Fibroblast of skin of right biceps (primary cell): ENCODE data around the gene ZBTB37.
"Not testable (repeated sequence)": the region's sequence is repeated elsewhere in the genome, so short reads cannot be mapped to it uniquely, and the experiment has no call there.

Source experiments
- DNase-seq: peaks from one replicate; pipeline ENCODE4 v3.0.0-alpha.2; 2013

ZBTB37 gene, protein sequence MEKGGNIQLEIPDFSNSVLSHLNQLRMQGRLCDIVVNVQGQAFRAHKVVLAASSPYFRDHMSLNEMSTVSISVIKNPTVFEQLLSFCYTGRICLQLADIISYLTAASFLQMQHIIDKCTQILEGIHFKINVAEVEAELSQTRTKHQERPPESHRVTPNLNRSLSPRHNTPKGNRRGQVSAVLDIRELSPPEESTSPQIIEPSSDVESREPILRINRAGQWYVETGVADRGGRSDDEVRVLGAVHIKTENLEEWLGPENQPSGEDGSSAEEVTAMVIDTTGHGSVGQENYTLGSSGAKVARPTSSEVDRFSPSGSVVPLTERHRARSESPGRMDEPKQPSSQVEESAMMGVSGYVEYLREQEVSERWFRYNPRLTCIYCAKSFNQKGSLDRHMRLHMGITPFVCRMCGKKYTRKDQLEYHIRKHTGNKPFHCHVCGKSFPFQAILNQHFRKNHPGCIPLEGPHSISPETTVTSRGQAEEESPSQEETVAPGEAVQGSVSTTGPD

DNA sequence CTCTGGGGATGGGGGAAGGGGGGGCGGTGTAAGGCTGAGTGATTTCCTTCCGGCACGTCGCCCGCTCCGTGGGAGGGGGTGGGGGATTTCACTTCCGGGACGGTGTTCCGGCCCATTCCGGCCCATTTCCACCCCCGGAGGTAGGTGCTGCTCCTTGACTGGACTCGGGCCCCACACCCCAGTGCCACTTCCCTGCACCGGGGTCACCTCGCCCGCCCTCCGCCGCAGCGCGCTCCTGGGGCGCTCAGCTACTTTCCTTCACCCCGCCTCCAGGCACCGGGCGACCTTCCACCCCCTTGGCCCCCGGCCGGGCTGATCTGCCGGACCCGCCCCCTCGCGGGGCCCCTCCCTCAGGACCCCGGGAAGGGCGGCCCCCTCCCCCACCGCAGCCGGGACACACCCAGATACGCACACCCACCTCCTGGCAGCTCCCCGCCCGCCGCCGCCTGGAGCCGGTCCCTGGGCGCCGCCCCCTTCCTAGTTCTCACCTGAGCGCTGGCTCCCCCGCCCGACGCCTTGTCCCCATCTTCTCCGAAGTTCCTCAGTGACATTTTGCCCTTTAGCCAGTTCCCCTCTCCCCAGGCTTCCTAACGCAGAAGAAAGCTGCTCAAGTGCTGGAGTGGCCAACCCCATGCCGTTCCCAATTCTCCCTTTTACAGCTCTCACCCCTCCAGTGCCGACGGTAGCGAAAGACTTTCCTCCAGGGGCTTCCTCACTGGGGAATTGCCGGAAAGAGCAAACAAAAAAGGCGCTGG, at the start of gene ZBTB37:
Gene ZBTB37, plus strand, starts transcription at position 115 of the 755 bp plus-strand sequence. CDS start 1,846 bp downstream, outside the sequence.
- DNase-seq = peak; percentile 73

DNA sequence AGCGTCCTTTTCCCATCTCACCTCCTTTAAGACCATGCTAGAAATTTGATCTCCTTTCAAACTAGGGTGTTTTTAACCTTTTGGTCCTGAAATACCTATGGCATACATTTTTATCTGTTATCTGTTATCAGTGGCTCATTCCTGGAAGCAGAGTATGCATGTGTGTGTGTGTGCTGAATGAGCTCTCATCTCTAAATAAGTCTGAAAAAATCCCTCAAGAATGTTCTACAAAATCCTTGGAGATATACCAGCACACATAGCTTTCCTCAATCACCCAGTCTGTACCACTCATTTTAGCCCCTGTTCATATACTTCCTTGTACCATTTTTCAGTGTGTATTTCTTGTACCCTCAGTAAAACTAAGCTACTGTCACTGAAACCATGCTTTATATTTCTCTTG, 49.7 kb upstream of the ZBTB37 start:
- no peak for DNase-seq

DNA sequence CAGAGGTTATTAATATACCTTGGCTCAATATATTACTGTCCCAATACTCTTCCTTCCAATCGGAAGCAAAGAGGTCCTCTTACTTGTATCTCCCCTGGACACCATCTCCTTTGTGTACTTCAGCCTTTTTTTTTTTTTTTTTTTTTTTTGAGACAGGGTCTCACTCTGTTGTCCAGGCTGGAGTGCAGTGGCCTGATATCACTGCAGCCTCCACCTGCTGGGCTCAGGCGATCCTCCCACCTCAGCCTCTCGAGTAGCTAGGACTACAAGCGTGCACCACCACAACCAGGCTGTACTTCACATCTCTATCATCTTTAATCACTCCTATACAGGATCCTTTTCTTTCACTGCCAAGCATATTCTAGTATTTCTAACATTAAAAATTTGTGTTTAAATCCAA, 46.5 kb upstream of the ZBTB37 start:
- no peak for DNase-seq

DNA sequence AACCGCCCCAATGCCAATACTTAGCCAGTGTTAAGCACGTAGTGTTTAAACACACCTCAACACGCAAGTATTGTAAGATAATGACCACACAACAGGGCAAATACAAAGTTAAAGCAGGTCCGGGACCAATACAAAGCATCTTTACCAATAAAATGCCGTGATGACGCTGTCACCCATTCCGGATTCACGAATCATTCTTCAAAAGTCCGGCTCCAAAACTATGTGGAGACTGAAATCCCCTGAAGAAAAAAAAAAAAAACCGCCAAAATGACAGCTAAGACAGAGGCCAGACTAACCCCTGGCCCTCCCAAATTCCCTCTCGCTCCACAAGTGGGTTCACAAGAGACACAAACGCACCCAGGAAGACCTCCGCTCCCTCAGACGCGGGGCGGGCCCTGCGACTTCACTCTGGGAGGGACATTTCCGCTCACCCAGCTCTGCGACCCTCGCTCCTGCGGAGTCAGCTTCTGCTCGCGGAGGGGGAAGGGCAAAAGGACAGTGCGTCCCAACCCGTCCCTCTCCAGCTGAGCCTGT, 44.3 kb upstream of the ZBTB37 start:
- no peak for DNase-seq

DNA sequence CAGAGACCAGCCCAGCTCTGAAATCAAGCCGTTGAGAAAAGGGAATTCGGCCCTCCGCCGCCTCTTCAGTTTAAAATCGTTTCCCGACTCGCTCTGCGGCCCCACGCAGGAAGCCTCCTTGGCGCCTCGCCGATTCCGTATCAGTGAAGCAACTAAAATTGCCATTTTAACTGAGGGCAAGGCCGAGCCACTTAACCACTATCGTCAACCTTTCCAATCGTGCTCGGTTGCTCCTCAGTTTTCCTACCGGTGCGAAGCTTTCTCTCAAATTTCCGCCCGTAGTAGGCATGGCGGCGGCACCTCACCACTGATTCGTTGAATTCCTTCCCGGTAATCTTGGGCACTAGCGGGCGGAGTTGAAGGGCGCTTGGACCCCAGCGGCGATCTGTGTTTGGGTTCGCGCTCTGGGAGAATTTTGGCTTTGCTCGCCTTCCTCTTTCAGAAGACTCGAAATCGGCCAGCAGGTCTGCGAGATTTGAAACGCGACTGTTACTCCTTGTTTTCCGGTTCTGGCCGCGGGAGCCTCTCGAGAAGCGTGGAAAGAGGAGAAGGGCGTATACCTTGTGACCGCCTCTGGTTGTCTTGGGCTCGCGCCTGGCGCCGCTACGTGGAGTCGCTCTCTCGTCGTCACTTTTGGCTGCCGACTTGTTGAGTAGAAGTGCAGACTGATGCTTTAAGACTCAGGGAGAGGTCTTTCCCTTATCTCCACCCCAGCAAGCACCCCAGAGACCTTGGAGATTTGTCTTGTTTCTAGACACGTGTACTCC, 43.7 kb upstream of the ZBTB37 start, which contains the start of the genes CENPL and DARS2:
Gene CENPL, minus strand, starts transcription at position 569 of the 767 bp plus-strand sequence. CDS start 13,584 bp downstream, outside the sequence.
Gene DARS2, plus strand, starts transcription at position 359 of the 767 bp plus-strand sequence. CDS start 557 bp downstream, outside the sequence.
- DNase-seq = peak; percentile 99

DNA sequence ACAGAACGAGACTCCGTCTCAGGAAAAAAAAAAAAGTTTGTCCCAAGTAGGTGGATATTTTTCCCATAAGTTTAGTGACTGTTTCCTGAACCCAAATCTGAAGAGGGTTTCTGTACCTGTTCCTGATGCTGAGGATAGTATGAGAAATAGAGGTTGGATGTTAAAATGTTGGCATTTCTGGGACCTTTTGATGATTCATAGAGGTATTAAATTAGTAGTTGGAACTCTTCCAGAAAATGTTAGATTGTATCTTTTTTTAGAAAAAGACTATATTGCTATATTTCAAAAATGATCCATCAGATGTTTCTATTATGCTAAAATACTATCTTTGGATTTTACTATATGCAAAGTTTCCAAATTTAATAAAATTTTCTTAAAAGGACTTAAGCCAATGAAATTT, 40.6 kb upstream of the ZBTB37 start:
- DNase-seq = no peak

DNA sequence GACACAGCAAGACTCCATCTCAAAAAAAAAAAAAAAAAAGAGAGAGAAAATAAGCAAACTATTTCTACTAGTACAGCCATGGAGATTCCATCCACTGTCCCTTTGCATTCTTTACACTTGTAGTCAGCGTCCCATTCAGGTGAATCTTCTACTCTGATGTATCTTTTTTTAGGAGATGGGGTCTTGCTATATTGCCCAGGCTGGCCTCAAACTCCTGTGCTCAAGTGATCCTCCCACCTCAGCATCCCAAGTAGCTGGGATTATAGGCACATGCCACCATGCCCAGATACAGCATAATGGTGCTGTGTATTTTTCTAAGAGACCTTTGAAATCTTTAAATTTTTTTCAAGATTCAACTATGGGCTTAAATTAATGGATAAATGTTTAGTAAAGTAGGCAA, 35.4 kb upstream of the ZBTB37 start:
- DNase-seq = no peak

DNA sequence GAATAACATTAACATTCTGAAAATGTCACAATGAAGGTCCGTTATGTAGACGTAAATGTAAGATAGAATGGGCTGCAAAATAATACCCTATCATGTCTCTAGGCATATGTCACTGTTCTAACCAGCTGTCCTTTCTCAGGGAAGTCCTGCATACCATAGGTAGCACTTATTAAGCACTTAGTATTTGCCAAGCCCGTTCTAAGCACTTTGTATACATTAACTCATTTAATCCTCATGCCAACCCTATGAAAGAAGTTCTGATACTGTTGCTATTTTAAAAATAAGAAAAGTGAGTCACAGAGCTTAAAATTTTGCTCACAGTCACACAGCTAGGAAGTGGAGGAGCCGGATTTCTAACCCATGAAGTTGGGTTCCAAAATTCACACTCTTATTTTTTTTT, 16.1 kb upstream of the ZBTB37 start:
- no peak for DNase-seq

DNA sequence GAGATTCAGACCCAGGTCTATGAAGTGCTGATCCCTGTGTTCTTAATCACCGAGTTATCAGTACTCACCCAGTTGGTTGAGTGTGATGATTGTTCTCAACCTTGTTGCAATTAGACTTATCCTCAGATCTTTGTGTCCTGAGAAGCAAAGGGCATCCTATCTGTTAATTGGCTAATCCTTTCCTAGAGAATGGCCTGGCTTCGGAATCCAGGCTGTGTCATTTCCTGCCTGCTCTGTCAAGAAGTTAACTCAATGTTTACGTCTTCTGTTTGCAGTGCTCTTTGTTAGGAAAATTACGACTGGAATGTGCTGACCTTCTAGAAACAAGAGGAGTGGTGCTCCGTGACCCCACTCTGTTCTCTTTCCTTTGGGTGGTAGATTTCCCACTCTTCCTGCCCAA, 15.1 kb upstream of the ZBTB37 start:
- DNase-seq = peak; percentile 62

DNA sequence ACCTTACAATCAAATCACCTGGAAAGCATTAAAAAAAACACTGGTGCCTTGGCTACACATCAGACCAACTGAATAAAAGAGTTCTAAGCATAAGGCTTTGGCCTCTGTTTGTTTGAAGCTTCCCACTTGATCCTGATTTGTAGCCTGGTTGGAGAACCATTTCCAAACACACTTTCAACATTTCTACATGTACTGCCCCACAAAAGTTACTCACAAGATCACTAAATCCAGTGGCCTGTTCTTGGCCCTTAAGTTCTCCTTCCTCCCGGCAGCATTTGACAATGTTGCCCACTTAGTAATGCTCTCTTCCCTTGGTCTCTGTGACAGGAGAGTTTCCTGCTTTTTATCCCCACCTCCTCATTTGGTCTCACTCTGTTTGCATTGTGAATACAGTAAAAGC, 12.2 kb upstream of the ZBTB37 start:
- no peak for DNase-seq

DNA sequence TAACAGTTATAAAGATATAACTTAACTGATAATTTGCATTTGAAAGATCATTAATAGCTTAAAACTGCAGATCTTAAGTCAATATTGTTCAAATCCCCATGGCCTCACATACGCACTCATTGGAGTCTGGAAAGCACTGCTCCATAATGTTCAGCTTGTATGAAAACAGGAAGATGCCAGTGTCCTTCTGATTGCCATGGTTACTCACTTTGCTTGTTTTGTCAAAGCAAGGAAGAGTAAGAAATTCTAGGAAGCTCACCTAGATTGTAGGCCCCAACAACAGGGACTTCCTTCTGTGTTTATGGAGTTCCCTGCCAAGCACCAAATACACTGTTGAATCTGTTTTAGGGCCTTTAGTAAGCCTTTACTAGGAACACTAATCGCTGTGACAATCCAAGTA, 11.3 kb upstream of the ZBTB37 start:
- no peak for DNase-seq

DNA sequence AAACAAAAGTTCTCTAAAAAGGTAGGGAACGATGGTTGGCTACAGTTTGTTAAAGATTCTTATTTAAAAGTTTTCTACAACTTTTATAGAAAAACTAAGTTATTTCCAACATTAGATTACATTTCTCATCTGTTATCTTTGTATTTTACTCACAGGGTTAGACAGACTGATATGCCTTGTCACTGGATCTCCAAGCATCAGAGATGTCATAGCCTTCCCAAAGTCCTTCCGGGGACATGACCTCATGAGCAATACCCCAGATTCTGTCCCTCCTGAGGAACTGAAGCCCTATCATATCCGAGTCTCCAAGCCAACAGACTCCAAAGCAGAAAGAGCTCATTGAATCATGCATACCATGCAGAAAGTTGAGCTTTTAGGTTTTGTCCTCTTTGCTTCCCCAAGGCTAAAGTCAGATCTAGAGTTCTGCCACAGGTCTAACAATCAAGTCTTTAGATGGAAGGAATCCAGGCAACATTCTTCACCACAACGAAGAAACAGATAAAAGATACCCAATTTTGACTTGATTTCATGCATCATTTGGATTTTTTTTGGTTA, 10.7 kb upstream of the ZBTB37 start:
- DNase-seq = no peak

DNA sequence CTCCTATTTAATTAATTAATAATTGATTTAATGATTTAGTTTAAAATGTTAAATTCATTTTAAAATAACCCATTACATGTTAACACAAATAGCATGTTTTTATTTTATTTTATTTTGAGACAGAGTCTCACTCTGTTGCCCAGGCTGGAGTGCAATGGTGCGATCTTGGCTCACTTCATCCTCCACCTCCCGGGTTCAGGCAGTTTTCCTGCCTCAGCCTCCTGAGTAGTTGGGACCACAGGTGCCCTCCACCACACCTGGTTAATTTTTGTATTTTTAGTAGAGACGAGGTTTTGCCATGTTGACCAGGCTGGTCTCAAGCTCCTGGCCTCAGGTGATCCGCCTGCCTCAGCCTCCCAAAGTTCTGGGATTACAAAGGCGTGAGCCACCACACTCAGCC, 8.6 kb upstream of the ZBTB37 start:
- not testable (repeated sequence) for DNase-seq

DNA sequence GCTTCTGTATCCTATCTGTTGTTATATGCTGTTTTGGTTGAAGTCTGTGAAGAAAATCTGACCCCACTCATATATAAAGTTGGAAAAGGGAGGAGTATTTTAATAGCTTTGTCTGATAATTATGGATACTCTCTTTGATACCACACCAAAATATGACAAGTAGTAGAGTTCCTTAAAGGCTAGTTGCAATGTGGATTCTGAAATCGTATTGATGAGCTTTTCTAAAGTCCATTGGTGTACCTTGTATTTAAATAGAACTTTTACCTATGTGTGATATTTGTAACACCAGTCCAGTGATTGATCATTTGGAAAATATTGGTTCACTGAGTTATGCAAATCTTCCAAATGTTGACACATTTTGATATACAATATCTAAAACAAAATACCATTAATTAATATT, 8.1 kb upstream of the ZBTB37 start:
- no peak for DNase-seq

DNA sequence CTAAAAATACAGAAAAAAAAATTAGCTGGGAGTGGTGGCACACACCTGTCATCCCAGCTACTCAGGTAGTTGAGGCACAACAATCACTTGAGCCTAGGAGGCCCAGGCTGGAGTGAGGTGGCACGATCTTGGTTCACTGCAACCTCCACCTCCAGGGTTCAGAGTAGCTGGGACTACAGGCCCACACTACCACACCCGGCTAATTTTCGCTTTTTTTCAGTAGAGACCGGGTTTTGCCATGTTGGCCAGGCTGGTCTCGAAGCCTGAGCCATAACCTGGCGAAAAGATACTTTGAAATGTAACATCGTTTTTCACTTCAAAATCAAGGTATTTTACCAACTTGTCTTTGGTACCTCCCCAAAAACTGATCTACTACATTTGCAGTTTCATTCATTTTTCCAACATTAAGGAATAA, 6.4 kb upstream of the ZBTB37 start:
- peak; percentile 31 for DNase-seq

DNA sequence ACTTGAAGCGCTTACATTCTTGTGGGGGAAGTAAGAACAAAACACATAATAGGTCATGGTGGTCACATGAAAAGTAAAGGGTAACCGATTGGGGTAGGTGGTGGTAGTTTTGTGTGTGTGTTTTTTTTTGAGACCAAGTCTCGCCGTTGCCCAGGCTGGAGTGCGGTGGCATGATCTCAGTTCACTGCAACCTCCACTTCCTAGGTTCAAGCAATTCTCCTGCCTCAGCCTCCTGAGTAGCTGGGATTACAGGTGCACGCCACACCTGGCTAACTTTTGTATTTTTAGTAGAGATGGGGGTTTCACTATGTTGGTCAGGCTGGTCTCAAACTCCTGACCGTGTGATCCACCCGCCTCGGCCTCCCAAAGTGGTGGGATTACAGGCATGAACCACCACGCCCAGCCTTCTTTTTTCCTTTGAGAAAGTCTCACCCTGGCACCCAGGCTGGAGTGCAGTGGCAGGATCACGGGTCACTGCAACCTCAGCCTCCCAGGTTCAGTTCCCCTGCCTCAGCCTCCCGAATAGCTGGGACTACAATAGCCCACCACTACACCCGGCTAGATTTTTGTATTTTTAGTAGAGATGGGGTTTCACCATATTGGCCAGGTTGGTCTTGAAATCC, 5.9 kb upstream of the ZBTB37 start:
- peak; percentile 36 for DNase-seq

DNA sequence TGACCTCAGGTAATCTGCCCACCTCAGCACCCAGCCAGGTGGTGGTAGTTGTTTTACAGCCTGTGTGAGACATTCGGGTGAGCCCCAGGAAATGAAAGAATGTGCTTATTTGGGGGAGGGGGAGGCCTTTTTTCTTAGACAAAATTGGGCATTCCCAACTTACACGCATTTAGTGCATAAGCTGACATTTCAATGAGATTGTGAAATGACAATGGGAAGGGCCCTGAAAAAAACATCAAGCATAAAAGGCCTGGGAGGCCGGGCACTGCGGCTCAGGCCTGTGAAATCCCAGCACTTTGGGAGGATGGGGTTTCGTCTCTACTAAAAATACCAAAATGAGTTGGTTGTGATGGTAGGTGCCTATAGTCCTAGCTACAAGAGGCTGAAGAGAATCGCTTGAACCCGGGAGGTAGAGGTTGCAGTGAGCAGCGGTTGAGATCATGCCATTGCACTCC, 5.4 kb upstream of the ZBTB37 start:
- peak; percentile 23 for DNase-seq

DNA sequence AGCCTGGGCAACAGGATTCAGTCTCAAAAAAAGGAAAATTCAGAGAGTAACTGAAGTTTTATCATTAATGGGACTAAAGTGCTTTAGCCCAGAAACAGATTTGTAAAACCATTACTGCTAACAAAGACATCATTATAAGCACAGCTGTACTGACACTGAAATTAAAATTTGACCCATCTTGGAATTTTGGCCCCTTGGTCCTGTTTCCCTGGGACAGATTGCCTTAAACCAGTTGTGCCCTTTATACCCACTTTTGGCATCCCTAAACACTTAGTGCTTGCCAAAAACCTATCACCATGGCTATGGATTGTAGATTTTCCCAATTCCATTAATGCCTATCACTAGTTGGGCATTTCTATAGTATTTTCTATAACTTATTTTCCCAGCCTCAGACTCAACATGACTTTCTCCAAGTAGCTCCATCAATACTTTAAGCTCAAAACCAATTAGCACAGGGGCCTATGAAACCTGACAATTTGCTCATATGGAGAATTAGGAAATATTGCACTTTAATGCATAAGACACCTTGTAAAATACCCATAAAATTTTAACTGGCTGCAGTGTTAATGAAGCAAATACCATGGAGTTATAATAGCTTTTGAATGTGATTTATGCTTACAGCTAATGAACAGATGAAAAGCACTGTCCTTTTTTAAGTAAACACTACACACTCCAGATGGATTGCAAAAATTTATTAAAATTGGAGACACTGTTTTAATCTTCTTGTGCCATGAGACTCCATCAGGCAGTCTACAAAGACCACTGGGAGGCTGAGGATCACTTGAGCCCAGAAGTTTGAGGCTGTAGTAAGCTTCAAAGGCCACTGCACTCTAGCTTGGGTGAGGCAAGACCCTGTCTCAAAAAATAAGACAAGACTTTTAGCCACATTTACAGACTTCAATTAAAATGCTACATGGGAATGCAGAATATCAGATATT, 4.7 kb upstream of the ZBTB37 start:
- no peak for DNase-seq

DNA sequence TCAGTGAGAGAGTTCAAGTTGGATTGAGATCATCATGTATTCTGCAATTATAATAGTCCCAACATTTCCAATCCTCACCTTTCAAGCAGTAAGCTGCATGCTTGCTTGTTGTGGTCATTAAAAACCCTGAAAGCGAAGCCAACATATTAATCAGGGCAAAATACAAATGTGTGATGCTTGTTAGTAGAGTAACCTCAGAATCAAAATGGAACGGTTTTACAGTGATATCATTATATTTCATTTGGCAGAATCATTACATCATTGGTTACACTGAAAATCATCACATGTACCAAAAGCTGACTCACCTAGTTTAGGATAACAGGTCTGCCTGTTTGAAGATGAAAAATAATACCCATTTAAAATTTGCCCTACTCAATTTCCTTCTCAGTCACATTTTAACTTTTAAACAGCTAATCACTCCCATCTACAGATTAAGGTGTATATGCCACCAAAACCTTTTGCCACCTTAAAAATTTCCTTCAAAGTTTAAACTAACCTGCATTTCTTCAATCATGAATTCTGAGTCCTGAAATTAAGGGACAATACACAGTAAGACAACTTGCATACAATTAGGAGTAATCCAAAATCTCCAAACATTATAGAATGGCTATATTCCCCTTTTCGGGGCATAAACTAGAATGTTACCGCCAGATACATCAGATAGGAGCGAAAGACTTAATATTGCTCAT, 3.9 kb upstream of the ZBTB37 start:
- DNase-seq = no peak
